Hematopoietic multipotent progenitor cell (in vitro differentiated cells): ENCODE results near the gene STK11IP. TPM values are rescaled to one million over a fixed set of nuclear protein-coding genes. Genes with fewer than 3 reads are reported as not detected.

Experiments
- DNase-seq, 3 donors: peaks; one replicate each; pipeline ENCODE4 v3.0.0-alpha.2; 2011 to 2015; ENCODE audit warnings: low read depth in 2 of 3, low spot score in 2 of 3
- total RNA-seq: library from RNA; depleted of rRNA; stranded (reverse); fragments of >200 nt; gene quantifications from one replicate; pipeline ENCODE4 v1.2.3, GENCODE V29; 2012

The STK11IP gene
- total RNA-seq, 1 donor: 30.2 TPM

GRCh38 chr2:219630770-219631405 is 33.2 kb downstream of the STK11IP start:
- DNase-seq: no peak

GRCh38 chr2:219631406-219631891 is 33.8 kb downstream of the STK11IP start:
- DNase-seq: no peak

GRCh38 chr2:219631904-219632759 is 34.5 kb downstream of the STK11IP start:
- no peak for DNase-seq

GRCh38 chr2:219632760-219633105 is 35.1 kb downstream of the STK11IP start:
- no peak for DNase-seq

- no peak for DNase-seq
These were observed 35.8 kb downstream of the STK11IP start for GRCh38 chr2:219633276-219634065.

DNA sequence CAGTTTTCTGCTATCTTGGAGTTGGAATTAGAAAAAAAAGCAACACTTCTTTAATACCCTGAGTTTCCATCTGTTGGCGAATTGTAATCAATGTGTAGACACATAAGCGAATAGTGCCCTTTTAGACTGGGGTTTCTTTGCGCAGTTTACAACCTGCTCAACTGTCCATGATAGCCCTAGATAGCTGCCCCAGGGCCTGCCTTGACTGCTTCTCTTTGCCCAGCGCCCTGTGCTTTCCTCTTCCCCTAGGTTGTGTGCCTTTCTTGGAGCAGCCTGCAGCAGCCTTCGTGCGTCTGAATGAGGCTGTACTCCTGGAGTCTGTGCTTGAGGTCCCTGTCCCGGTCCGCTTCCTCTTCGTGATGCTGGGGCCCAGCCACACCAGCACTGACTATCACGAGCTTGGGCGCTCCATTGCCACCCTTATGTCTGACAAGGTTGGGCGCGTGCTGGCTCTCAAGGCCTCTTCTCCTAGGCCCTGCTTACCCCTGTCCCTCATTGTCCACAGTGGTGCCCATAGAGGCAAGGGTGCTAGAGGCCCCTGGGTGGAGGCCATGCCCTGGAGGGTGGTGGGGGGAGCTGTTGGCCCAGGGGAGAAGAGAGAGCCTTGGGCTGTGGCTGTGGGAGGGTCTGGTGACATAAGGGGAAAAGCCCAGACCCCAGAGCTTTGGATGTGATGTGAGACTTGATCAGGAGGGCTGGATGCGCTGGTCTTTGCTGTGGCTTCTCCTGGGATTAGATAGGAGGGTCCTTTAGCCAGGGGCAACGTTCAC is 36.7 kb downstream of the STK11IP start:
- DNase-seq: no peak

- no peak for DNase-seq
These were observed 37.5 kb downstream of the STK11IP start for GRCh38 chr2:219634951-219635751.

GRCh38 chr2:219636144-219636915 is 38.7 kb downstream of the STK11IP start:
- no peak for DNase-seq

DNA sequence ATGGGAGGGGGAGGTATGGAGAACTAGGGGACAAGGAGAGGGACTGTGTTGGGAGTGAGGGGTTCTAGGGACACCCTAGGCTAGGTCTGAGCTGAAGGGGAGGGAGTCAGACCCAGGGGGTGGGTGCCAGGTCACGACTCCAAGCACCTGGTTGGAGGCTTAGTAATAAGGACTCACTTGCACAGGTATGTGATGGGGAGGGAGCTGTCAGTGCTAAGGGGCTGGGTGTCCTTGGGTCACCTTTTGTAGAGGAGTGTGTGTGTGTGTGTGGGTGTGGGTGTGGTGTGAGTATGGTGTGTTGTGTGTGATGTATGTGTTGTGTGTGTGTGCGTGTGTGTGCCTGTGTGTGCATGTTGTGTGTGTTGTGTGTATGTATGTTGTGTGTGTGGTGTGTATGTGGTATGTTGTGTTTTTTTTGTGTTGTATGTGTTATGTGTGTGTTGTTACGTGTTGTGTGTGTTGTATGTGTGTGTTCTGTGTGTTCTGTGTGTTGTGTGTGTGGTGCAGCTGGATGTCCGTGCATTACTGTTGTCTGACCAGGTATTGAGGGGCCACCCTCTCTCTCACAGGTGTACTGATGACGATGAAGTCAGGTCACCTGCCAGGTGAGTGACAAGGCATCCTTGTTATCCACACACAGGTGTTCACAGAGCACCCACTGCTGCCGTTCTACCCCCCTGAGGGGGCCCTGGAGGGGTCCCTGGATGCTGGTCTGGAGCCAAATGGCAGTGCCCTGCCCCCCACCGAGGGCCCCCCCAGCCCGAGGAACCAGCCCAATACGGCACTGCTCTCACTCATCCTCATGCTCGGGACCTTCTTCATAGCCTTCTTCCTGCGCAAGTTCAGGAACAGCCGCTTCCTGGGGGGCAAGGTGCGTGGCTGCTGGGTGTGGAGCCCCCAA is 39.5 kb downstream of the STK11IP start:
- no peak for DNase-seq

DNA sequence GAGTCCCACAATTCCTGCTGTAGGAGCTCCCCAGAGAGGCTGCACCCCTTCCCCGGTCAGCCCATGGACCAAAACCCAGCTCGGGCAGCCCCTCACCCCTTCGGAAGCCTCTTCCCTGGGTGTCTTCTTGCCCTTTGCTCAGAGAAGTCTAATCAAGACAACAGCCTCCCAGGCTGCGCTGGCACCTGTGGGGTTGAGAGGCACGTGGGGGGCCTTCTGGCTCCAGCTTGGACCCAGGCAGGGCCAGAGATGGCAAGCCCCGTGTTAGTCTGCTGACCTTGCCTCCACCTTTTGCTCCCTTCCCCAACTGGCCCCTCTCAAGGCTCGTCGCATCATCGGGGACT is 40.2 kb downstream of the STK11IP start:
- no peak for DNase-seq

DNA sequence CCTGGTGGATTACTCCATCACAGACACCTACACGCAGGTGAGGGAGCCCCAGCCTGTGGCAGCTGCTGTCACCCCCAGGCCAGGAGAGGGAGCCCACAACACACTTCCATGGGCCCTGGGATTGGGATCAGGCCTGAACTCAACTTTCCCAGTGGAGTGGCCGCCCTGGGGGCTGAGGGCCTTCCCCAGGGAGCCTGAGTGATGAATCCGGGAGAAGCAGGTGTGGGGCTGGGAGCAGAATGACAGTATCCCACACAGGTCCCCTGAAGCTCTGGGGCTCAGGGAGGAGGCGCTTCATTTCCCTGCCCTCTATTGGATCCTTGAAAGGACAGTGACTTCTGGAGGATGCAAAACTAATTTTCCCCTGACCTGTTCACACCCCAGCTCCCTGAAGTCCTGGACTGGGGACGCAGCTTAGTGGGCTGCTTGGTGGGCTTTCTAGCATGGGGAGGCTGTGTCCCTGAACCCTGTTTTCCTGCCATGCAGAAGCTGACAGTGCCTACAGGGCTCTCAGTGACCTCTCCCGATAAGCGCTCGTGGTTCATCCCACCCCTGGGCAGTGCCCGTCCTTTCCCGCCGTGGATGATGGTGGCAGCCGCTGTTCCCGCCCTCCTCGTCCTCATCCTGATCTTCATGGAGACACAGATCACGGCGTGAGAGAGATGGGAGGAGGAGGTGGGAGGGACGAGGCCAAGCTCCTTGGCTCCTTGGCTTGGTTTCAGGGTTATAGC is 40.7 kb downstream of the STK11IP start:
- DNase-seq: no peak

- no peak for DNase-seq
These were observed 41.5 kb downstream of the STK11IP start for GRCh38 chr2:219638948-219639755.

GRCh38 chr2:219641390-219642068 is 43.9 kb downstream of the STK11IP start:
- no peak for DNase-seq

- DNase-seq: no peak
These were observed 44.4 kb downstream of the STK11IP start for GRCh38 chr2:219642069-219642454.

GRCh38 chr2:219642465-219643083 is 44.9 kb downstream of the STK11IP start:
- DNase-seq: peak; percentile 53 to 97 (median 97)

DNA sequence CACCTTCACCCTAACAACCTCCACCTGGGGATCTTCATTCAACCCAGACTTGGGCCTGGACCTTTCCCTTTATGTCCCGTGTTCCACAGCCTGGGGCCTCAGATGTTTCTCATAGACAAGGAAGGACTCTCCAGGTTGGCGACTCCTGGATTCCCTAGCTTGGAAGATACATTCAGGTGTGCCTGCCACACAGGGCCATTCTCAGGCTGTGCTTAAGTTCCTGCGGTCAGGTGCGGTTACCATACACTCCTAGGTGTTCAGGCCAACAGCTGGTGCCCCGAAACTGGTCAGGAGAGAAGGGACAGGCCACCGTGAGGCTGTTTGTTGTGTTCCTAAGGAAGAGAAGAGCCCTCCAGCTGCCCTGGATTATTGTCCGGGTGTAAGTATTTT is 45.4 kb downstream of the STK11IP start:
- DNase-seq: no peak
